ENCODE measurements around the gene CD36.

GRCh38 chr7:80637911-80638765 is at the start of gene CD36:
- TF ChIP-seq POLR2A (IDR thresholded peaks at IDR 0.05) (no peak), POLR2AphosphoS5 (IDR thresholded peaks at IDR 0.05) (no peak)
- TF ChIP-seq, protein P1, sequence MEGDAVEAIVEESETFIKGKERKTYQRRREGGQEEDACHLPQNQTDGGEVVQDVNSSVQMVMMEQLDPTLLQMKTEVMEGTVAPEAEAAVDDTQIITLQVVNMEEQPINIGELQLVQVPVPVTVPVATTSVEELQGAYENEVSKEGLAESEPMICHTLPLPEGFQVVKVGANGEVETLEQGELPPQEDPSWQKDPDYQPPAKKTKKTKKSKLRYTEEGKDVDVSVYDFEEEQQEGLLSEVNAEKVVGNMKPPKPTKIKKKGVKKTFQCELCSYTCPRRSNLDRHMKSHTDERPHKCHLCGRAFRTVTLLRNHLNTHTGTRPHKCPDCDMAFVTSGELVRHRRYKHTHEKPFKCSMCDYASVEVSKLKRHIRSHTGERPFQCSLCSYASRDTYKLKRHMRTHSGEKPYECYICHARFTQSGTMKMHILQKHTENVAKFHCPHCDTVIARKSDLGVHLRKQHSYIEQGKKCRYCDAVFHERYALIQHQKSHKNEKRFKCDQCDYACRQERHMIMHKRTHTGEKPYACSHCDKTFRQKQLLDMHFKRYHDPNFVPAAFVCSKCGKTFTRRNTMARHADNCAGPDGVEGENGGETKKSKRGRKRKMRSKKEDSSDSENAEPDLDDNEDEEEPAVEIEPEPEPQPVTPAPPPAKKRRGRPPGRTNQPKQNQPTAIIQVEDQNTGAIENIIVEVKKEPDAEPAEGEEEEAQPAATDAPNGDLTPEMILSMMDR (IDR thresholded peaks at IDR 0.05), result no peak

Data from breast epithelium (tissue), 3 donors.